ENCODE measurements around the gene HIVEP1.

DNA sequence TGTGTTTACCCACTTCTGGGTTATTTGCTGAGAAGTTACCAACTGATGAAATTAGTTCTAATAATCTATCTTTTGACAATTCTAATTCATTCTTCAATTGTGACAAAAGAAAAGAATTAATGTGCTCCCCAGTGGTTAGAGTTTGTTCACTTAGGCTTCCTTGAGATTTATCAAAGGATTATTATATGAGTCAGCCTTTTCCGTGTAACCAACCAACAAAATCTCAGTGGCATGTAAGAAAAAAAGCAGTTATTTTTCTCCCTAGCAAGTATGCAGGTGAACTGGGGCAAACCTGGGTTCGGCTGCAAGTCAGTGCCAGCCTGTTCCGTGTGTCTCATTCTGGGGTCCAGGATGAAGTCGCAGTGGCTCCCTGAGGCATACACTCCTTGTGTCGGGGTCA, 28.8 kb upstream of the HIVEP1 start:
- TF ChIP-seq YY1 (tag by site-specific recombination; IDR thresholded peaks at IDR 0.05) = no peak
- TF ChIP-seq ZNF600 (tag by site-specific recombination; IDR thresholded peaks at IDR 0.05) = no peak
- TF ChIP-seq, protein P1, sequence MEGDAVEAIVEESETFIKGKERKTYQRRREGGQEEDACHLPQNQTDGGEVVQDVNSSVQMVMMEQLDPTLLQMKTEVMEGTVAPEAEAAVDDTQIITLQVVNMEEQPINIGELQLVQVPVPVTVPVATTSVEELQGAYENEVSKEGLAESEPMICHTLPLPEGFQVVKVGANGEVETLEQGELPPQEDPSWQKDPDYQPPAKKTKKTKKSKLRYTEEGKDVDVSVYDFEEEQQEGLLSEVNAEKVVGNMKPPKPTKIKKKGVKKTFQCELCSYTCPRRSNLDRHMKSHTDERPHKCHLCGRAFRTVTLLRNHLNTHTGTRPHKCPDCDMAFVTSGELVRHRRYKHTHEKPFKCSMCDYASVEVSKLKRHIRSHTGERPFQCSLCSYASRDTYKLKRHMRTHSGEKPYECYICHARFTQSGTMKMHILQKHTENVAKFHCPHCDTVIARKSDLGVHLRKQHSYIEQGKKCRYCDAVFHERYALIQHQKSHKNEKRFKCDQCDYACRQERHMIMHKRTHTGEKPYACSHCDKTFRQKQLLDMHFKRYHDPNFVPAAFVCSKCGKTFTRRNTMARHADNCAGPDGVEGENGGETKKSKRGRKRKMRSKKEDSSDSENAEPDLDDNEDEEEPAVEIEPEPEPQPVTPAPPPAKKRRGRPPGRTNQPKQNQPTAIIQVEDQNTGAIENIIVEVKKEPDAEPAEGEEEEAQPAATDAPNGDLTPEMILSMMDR (tag by site-specific recombination; IDR thresholded peaks at IDR 0.05) = no peak
- no peak for TF ChIP-seq REPIN1 (tag by site-specific recombination; IDR thresholded peaks at IDR 0.05; ENCODE audit: low read depth)
- no peak for TF ChIP-seq ZNF707 (tag by site-specific recombination; IDR thresholded peaks at IDR 0.05)
- no peak for TF ChIP-seq KLF9 (tag by site-specific recombination; IDR thresholded peaks at IDR 0.05; ENCODE audit: low read depth)
- TF ChIP-seq ZBTB44 (tag by site-specific recombination; IDR thresholded peaks at IDR 0.05) = no peak
- TF ChIP-seq ZNF777 (tag by site-specific recombination; IDR thresholded peaks at IDR 0.05; ENCODE audit: borderline replicate concordance) = no peak
- no peak for TF ChIP-seq ZNF24 (tag by site-specific recombination; IDR thresholded peaks at IDR 0.05)
- no peak for TF ChIP-seq TCF7L2 (IDR thresholded peaks at IDR 0.05; ENCODE audit: borderline replicate concordance, low read depth, low read length)
- TF ChIP-seq KLF16 (tag by site-specific recombination; IDR thresholded peaks at IDR 0.05) = no peak
- TF ChIP-seq, protein P2, sequence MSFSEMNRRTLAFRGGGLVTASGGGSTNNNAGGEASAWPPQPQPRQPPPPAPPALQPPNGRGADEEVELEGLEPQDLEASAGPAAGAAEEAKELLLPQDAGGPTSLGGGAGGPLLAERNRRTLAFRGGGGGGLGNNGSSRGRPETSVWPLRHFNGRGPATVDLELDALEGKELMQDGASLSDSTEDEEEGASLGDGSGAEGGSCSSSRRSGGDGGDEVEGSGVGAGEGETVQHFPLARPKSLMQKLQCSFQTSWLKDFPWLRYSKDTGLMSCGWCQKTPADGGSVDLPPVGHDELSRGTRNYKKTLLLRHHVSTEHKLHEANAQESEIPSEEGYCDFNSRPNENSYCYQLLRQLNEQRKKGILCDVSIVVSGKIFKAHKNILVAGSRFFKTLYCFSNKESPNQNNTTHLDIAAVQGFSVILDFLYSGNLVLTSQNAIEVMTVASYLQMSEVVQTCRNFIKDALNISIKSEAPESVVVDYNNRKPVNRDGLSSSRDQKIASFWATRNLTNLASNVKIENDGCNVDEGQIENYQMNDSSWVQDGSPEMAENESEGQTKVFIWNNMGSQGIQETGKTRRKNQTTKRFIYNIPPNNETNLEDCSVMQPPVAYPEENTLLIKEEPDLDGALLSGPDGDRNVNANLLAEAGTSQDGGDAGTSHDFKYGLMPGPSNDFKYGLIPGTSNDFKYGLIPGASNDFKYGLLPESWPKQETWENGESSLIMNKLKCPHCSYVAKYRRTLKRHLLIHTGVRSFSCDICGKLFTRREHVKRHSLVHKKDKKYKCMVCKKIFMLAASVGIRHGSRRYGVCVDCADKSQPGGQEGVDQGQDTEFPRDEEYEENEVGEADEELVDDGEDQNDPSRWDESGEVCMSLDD (tag by site-specific recombination; IDR thresholded peaks at IDR 0.05) = no peak

All from HEK293 (cell line).